ENCODE data around the gene CDC20B.
"Not testable (repeated sequence)": the region's sequence is repeated elsewhere in the genome, so short reads cannot be mapped to it uniquely, and the experiment has no call there.

The CDC20B gene

DNA sequence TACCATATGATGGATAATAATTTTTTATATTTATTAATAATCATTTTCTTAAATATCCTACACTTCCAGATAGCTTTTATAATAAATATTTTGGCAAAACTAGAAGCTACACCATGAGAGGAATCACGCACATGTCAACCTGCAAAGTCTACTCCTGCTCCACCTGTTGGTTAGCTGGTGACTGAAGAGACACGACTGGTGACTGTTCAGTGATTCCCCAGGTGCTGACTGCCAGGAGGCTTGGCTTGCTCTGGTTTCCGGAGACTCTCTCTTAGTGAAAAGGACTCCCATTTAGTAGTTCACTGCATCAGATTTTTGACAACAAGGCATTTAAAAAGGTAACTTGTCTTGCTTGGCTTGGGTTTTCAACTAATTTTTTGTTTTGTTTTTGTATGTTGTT is 49.6 kb downstream of the CDC20B start:
- no peak overlapping the region for H3K27ac ChIP-seq (ENCODE audit: low read depth, low read length)
- no peak overlapping the region for H3K23ac ChIP-seq (ENCODE audit: low read length)
- no peak overlapping the region for H2AK5ac ChIP-seq (ENCODE audit: low read length)

DNA sequence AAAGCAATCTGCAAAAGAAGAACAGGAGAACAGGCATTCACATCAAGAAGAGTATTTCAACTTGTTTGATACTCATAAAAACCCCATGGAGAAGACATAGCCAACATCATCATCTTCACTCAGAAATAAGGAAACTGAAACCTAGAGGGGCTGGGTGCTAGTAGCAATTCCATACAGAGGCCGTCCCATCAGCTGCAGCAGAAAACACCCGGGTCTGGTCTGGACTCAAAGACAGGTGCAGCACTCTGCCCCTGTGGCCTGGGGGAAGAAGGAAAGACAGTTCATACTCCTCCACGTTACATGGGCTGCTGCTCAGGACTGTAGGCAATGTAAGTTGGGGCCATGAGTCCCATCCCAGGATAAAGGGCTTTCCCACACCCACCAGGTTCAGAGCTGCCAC is 58.9 kb downstream of the CDC20B start:
- Histone ChIP-seq H3K79me1 (ENCODE audit: low read length) (no peaks in the 10 kb centered on the region), H4K5ac (ENCODE audit: low read length) (no peak overlapping the region), H2BK120ac (ENCODE audit: low read depth, low read length) (no peak overlapping the region), H2AK5ac (ENCODE audit: low read length) (no peak overlapping the region), H2BK5ac (ENCODE audit: low read length) (no peak overlapping the region), H3K27ac (ENCODE audit: low read depth, low read length) (no peak overlapping the region), H3K36me3 (ENCODE audit: control insufficient read depth, insufficient read depth, low read length) (no peaks in the 10 kb centered on the region), H3K27me3 (ENCODE audit: insufficient read depth, low read length, poor library complexity) (no peaks in the 10 kb centered on the region), H3K18ac (ENCODE audit: low read length) (no peak overlapping the region), H3K23ac (ENCODE audit: low read length) (no peak overlapping the region), H3K4me2 (ENCODE audit: low read length) (no peak overlapping the region), H3K56ac (ENCODE audit: low read length) (no peak overlapping the region), H3K79me2 (ENCODE audit: control insufficient read depth, insufficient read depth, low read length) (no peaks in the 10 kb centered on the region), H3K4ac (ENCODE audit: low read depth, low read length) (no peak overlapping the region), H3K4me3 (ENCODE audit: low read length) (no peak overlapping the region), H3K4me1 (ENCODE audit: control insufficient read depth, low read depth, low read length) (no peaks in the 10 kb centered on the region), H2BK15ac (replicated peaks; ENCODE audit: low read depth) (no peak overlapping the region), H4K8ac (ENCODE audit: low read depth, low read length) (no peak overlapping the region), H3K9ac (ENCODE audit: low read length) (no peak overlapping the region)
- no CpG with 5 or more reads among the region's 3 CpGs for WGBS (ENCODE audit: extremely low coverage, insufficient coverage, low lambda C conversion rate)
- no peak for DNase-seq

More for the DNA sequence above, 49.6 kb downstream of the CDC20B start:
- H4K8ac ChIP-seq (ENCODE audit: low read depth, low read length) = no peak overlapping the region
- H3K56ac ChIP-seq (ENCODE audit: low read length) = no peak overlapping the region
- no peak overlapping the region for H3K18ac ChIP-seq (ENCODE audit: low read length)
- H2BK120ac ChIP-seq (ENCODE audit: low read depth, low read length) = no peak overlapping the region
- no peaks in the 10 kb centered on the region for H3K79me2 ChIP-seq (ENCODE audit: control insufficient read depth, insufficient read depth, low read length)
- no peak overlapping the region for H3K9ac ChIP-seq (ENCODE audit: low read length)
- H3K4me3 ChIP-seq (ENCODE audit: low read length) = no peak overlapping the region
- H3K4me1 ChIP-seq (ENCODE audit: control insufficient read depth, low read depth, low read length) = no peaks in the 10 kb centered on the region
- WGBS (ENCODE audit: extremely low coverage, insufficient coverage, low lambda C conversion rate) = no CpG with 5 or more reads among the region's 3 CpGs
- no peak overlapping the region for H4K5ac ChIP-seq (ENCODE audit: low read length)
- H3K4ac ChIP-seq (ENCODE audit: low read depth, low read length) = no peak overlapping the region
- H3K79me1 ChIP-seq (ENCODE audit: low read length) = no peaks in the 10 kb centered on the region
- no peak overlapping the region for H3K4me2 ChIP-seq (ENCODE audit: low read length)
- H2BK5ac ChIP-seq (ENCODE audit: low read length) = no peak overlapping the region
- no peaks in the 10 kb centered on the region for H3K27me3 ChIP-seq (ENCODE audit: insufficient read depth, low read length, poor library complexity)
- no peaks in the 10 kb centered on the region for H3K36me3 ChIP-seq (ENCODE audit: control insufficient read depth, insufficient read depth, low read length)
- DNase-seq = peak; percentile 9
- H2BK15ac ChIP-seq (replicated peaks; ENCODE audit: low read depth) = no peak overlapping the region

DNA sequence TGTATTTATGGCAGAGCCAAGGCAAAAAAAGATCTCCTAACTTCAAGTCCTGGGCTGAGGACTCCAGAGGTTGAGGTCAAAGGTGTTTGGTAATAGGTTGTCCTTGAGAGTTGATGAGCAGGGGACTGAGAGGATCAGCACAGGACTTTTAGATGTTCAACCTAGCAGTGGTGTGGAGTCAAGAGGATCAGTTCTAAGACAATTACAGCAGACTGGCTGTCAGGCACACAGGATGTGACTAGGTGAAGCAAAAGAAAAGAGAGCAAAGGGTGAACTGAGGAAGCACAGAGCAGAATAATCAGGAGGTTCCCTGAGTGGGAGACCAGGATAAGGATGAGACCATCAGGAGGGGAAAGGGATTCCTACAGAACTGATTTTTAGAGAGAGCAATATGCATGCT is 59.6 kb downstream of the CDC20B start:
- H3K36me3 ChIP-seq (ENCODE audit: control insufficient read depth, insufficient read depth, low read length) = no peaks in the 10 kb centered on the region
- no peak overlapping the region for H3K18ac ChIP-seq (ENCODE audit: low read length)

DNA sequence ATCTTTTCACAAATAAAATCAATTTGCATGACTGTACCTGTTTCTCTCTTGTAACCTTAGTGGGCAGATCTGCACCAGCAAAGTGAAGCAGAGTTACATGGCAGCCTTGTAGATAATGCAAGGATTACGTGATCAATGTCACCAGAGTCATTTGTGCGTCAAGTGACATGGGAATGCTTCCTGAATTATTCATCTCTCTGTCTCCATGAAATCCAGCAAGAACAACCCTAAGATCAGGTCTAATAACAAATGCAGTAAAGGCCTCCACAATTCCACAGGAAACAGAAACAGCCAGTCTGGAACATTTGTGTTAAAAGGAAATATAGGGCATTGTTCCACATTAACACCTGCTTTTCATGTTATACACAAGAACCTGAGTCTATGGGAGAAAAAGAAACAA is 62.8 kb downstream of the CDC20B start:
- H3K9ac ChIP-seq (ENCODE audit: low read length) = no peak overlapping the region
- no peak overlapping the region for H2BK15ac ChIP-seq (replicated peaks; ENCODE audit: low read depth)
- no peak for DNase-seq
- no peak overlapping the region for H3K18ac ChIP-seq (ENCODE audit: low read length)
- H2AK5ac ChIP-seq (ENCODE audit: low read length) = no peak overlapping the region
- WGBS (ENCODE audit: extremely low coverage, insufficient coverage, low lambda C conversion rate) = no CpG with 5 or more reads among the region's 2 CpGs
- H3K27me3 ChIP-seq (ENCODE audit: insufficient read depth, low read length, poor library complexity) = no peaks in the 10 kb centered on the region
- H4K5ac ChIP-seq (ENCODE audit: low read length) = no peak overlapping the region
- H3K56ac ChIP-seq (ENCODE audit: low read length) = no peak overlapping the region
- H3K4me3 ChIP-seq (ENCODE audit: low read length) = no peak overlapping the region
- no peak overlapping the region for H3K4ac ChIP-seq (ENCODE audit: low read depth, low read length)
- H3K4me1 ChIP-seq (ENCODE audit: control insufficient read depth, low read depth, low read length) = no peaks in the 10 kb centered on the region
- no peaks in the 10 kb centered on the region for H3K79me1 ChIP-seq (ENCODE audit: low read length)
- no peak overlapping the region for H3K4me2 ChIP-seq (ENCODE audit: low read length)
- no peak overlapping the region for H2BK5ac ChIP-seq (ENCODE audit: low read length)
- H3K23ac ChIP-seq (ENCODE audit: low read length) = no peak overlapping the region
- H3K79me2 ChIP-seq (ENCODE audit: control insufficient read depth, insufficient read depth, low read length) = no peaks in the 10 kb centered on the region
- no peak overlapping the region for H2BK120ac ChIP-seq (ENCODE audit: low read depth, low read length)
- H4K8ac ChIP-seq (ENCODE audit: low read depth, low read length) = no peak overlapping the region
- no peaks in the 10 kb centered on the region for H3K36me3 ChIP-seq (ENCODE audit: control insufficient read depth, insufficient read depth, low read length)
- no peak overlapping the region for H3K27ac ChIP-seq (ENCODE audit: low read depth, low read length)

More for the DNA sequence above, 59.6 kb downstream of the CDC20B start:
- Histone ChIP-seq H3K4me2 (ENCODE audit: low read length) (no peak overlapping the region), H2BK5ac (ENCODE audit: low read length) (no peak overlapping the region), H3K9ac (ENCODE audit: low read length) (no peak overlapping the region), H3K79me1 (ENCODE audit: low read length) (no peaks in the 10 kb centered on the region), H4K5ac (ENCODE audit: low read length) (no peak overlapping the region), H3K27ac (ENCODE audit: low read depth, low read length) (no peak overlapping the region), H2BK15ac (replicated peaks; ENCODE audit: low read depth) (no peak overlapping the region), H3K56ac (ENCODE audit: low read length) (no peak overlapping the region), H3K4me1 (ENCODE audit: control insufficient read depth, low read depth, low read length) (no peaks in the 10 kb centered on the region), H2BK120ac (ENCODE audit: low read depth, low read length) (no peak overlapping the region), H2AK5ac (ENCODE audit: low read length) (no peak overlapping the region), H3K27me3 (ENCODE audit: insufficient read depth, low read length, poor library complexity) (no peaks in the 10 kb centered on the region), H3K4ac (ENCODE audit: low read depth, low read length) (no peak overlapping the region), H3K23ac (ENCODE audit: low read length) (no peak overlapping the region), H3K79me2 (ENCODE audit: control insufficient read depth, insufficient read depth, low read length) (no peaks in the 10 kb centered on the region), H3K4me3 (ENCODE audit: low read length) (no peak overlapping the region), H4K8ac (ENCODE audit: low read depth, low read length) (no peak overlapping the region)
- no peak for DNase-seq

DNA sequence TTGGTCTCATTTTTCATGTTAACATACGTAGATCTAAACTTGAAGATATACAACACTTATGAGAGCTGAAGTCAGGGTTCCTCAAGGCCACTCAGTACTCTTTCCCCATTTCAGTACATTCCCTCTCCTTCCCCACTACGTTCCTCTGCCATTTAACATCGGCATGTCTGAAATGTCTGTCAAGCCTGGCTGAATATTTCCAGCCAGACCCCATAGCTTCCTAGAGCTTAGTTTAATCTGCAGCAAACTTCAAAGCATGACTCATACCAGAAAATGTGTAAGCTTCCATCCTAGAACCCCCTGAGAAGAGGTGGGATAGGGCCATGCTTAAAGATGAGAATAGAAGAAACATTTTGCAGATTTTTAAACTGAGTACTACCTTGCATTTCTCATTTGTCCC is 64.3 kb downstream of the CDC20B start:
- H2BK120ac ChIP-seq (ENCODE audit: low read depth, low read length) = no peak overlapping the region
- no peak overlapping the region for H2BK15ac ChIP-seq (replicated peaks; ENCODE audit: low read depth)
- H3K36me3 ChIP-seq (ENCODE audit: control insufficient read depth, insufficient read depth, low read length) = no peaks in the 10 kb centered on the region
- H3K79me2 ChIP-seq (ENCODE audit: control insufficient read depth, insufficient read depth, low read length) = no peaks in the 10 kb centered on the region
- H3K18ac ChIP-seq (ENCODE audit: low read length) = no peak overlapping the region
- H3K56ac ChIP-seq (ENCODE audit: low read length) = no peak overlapping the region
- no peak overlapping the region for H4K8ac ChIP-seq (ENCODE audit: low read depth, low read length)
- H3K9ac ChIP-seq (ENCODE audit: low read length) = no peak overlapping the region
- H3K23ac ChIP-seq (ENCODE audit: low read length) = no peak overlapping the region
- no peaks in the 10 kb centered on the region for H3K79me1 ChIP-seq (ENCODE audit: low read length)
- H2AK5ac ChIP-seq (ENCODE audit: low read length) = no peak overlapping the region
- H2BK5ac ChIP-seq (ENCODE audit: low read length) = no peak overlapping the region
- no peak overlapping the region for H3K4me3 ChIP-seq (ENCODE audit: low read length)
- H3K4me1 ChIP-seq (ENCODE audit: control insufficient read depth, low read depth, low read length) = no peaks in the 10 kb centered on the region
- no peak for DNase-seq
- no peak overlapping the region for H3K27ac ChIP-seq (ENCODE audit: low read depth, low read length)
- H4K5ac ChIP-seq (ENCODE audit: low read length) = no peak overlapping the region
- H3K27me3 ChIP-seq (ENCODE audit: insufficient read depth, low read length, poor library complexity) = no peaks in the 10 kb centered on the region
- no peak overlapping the region for H3K4ac ChIP-seq (ENCODE audit: low read depth, low read length)
- WGBS (ENCODE audit: extremely low coverage, insufficient coverage, low lambda C conversion rate) = no CpG with 5 or more reads among the region's 3 CpGs
- no peak overlapping the region for H3K4me2 ChIP-seq (ENCODE audit: low read length)

DNA sequence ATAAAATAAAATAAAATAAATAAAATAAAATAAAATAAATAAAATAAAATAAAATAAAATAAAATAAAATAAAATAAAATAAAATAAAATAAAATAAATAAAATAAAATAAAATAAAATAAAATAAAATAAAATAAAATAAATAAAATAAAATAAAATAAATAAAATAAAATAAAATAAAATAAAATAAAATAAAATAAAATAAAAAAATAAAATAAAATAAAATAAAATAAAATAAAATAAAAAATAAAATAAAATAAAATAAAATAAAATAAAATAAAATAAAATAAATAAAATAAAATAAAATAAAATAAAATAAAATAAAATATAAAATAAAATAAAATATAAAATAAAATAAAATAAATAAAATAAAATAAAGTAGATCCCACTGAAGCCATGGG is 67.0 kb downstream of the CDC20B start:
- not testable (repeated sequence) for H3K79me2 ChIP-seq (ENCODE audit: control insufficient read depth, insufficient read depth, low read length); H3K4me3 ChIP-seq (ENCODE audit: low read length); H2BK5ac ChIP-seq (ENCODE audit: low read length); H3K27me3 ChIP-seq (ENCODE audit: insufficient read depth, low read length, poor library complexity); H3K4me2 ChIP-seq (ENCODE audit: low read length); H4K8ac ChIP-seq (ENCODE audit: low read depth, low read length); H3K4me1 ChIP-seq (ENCODE audit: control insufficient read depth, low read depth, low read length); H3K18ac ChIP-seq (ENCODE audit: low read length); H4K5ac ChIP-seq (ENCODE audit: low read length); H2BK120ac ChIP-seq (ENCODE audit: low read depth, low read length); H3K79me1 ChIP-seq (ENCODE audit: low read length); H3K36me3 ChIP-seq (ENCODE audit: control insufficient read depth, insufficient read depth, low read length); H3K27ac ChIP-seq (ENCODE audit: low read depth, low read length); DNase-seq; H2BK15ac ChIP-seq (replicated peaks; ENCODE audit: low read depth); H2AK5ac ChIP-seq (ENCODE audit: low read length); H3K56ac ChIP-seq (ENCODE audit: low read length); H3K23ac ChIP-seq (ENCODE audit: low read length); H3K4ac ChIP-seq (ENCODE audit: low read depth, low read length); H3K9ac ChIP-seq (ENCODE audit: low read length)
